ENCODE measurements around the gene MGAT5. TPM values are rescaled to one million over a fixed set of nuclear protein-coding genes. Genes with fewer than 3 reads are reported as not detected.
"Not testable (repeated sequence)": the region's sequence is repeated elsewhere in the genome, so short reads cannot be mapped to it uniquely, and the experiment has no call there.

The MGAT5 gene
- total and polyA plus RNA-seq, 3 experiments from 2014 or later, result 6.4 to 42.4 (median 40.9) TPM

DNA sequence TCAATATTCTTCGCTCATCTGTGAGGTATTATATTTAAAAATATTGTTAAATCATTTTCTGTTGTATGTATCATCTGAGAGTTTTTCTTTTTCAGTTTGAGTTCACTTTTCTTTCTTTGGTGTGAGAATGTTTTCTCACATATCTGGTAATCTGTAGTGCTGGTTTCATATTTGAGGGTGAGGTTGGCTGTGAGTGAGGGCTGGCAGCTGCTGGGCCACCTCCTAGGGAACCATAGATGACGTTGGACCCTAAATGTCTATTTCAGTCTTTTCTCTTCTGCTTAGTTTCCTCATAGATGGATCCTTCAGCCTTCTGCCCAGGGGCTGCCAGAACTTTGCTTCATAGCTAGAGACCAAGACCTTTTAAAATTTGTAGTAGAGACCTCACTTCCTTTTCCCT lies 33.5 kb downstream of the MGAT5 start:
- Mint-ChIP-seq H3K9me3 (no peaks in the 10 kb centered on the region), H3K27ac (peak overlapping the region in 2 of 8 donors; percentile 25 to 60), H3K4me1 (peaks cover 24 to 40% (median 37%) of the 10 kb centered on the region in 3 donors), H3K4me3 (peak overlapping the region in 3 of 7 donors; percentile 27 to 53 (median 39)), H3K36me3 (peaks cover 0 to 7% (median 0%) of the 10 kb centered on the region in 3 donors), H3K27me3 (no peaks in the 10 kb centered on the region)
- CTCF ChIA-PET, result interaction anchor here (1.0 kb wide), 1 partner anchor 42 kb away, joined by 3 read pairs; no protein-coding TSS in a partner anchor
- Histone ChIP-seq H3K4me1 (ENCODE audit: insufficient read depth, low read length) (peaks cover 72% of the 10 kb centered on the region), H3K4me3 (ENCODE audit: low read length) (no peak overlapping the region), H3K9me3 (ENCODE audit: low read length) (no peaks in the 10 kb centered on the region), H3K36me3 (ENCODE audit: insufficient read depth, low read length) (no peaks in the 10 kb centered on the region), H3K27ac (ENCODE audit: low read depth, low read length) (no peak overlapping the region), H3K27me3 (ENCODE audit: insufficient read depth, low read length, poor library complexity, severe bottlenecking) (no peaks in the 10 kb centered on the region)
- no peak for DNase-seq
- POLR2A ChIA-PET, result no interaction called here

DNA sequence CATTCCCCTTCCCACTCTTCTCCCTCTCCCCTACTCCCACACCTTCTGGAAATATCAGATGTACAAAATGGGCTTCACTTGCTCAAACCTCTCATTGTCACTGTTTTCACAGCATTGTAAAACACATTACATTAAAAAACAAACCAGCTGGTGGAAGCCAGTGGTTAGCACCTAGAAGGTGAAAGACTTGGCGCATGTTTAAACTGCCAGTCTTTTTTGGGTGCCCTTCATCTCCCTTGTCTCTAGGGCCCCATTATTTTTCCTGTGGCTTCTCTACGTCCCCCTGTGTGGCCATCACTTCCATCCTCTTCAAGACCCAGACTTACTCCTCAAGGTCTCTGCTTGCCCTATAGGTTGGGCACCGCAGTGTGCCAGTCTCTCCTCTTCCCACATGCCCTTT lies 34.9 kb downstream of the MGAT5 start:
- CTCF ChIA-PET, result interaction anchor here (1.7 to 1.8 kb wide), 2 partner anchors 79 to 123 kb away, joined by 4 to 6 read pairs; no protein-coding TSS in a partner anchor
- Mint-ChIP-seq H3K27me3 (no peaks in the 10 kb centered on the region), H3K36me3 (peaks cover 0 to 7% (median 4%) of the 10 kb centered on the region in 3 donors), H3K9me3 (no peaks in the 10 kb centered on the region), H3K4me1 (peaks cover 13 to 38% (median 25%) of the 10 kb centered on the region in 3 donors), H3K27ac (no peak overlapping the region), H3K4me3 (no peak overlapping the region)
- POLR2A ChIA-PET, result interaction anchor here (0.6 kb wide), 1 partner anchor 161 kb away, joined by 3 read pairs; no protein-coding TSS in a partner anchor
- Histone ChIP-seq H3K36me3 (ENCODE audit: insufficient read depth, low read length) (no peaks in the 10 kb centered on the region), H3K4me3 (ENCODE audit: low read length) (peak overlapping the region; percentile 11), H3K27ac (ENCODE audit: low read depth, low read length) (no peak overlapping the region), H3K4me1 (ENCODE audit: insufficient read depth, low read length) (peaks cover 69% of the 10 kb centered on the region), H3K9me3 (ENCODE audit: low read length) (no peaks in the 10 kb centered on the region), H3K27me3 (ENCODE audit: insufficient read depth, low read length, poor library complexity, severe bottlenecking) (no peaks in the 10 kb centered on the region)
- DNase-seq, result peak in 2 of 5 donors; percentile 32 to 50

DNA sequence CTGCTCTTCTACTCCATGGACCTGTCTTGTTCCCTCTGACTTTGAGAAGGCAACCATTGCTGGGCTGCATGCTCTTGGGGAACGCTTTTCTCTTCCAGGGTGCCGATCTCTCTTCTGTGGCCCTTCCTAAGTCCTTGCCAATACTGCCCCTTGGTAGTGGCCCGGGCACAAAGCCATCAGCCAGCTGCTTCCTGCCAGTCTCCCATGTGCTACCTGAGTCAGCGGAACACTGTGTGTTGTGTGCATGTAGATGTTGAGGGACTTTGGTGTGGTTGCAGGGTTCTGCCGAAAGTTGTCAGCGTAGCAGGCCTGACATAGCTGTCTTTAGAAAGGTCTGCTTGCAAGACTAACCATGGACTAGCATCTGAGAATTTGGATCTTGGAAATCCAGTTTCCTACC lies 35.4 kb downstream of the MGAT5 start:
- no peaks in the 10 kb centered on the region for H3K27me3 ChIP-seq (ENCODE audit: insufficient read depth, low read length, poor library complexity, severe bottlenecking)
- H3K27ac ChIP-seq (ENCODE audit: low read depth, low read length), result no peak overlapping the region
- H3K9me3 Mint-ChIP-seq, result no peaks in the 10 kb centered on the region
- ChIA-PET CTCF (interaction anchor here (1.7 to 1.8 kb wide), 2 partner anchors 79 to 123 kb away, joined by 4 to 6 read pairs; no protein-coding TSS in a partner anchor), POLR2A (interaction anchor here (0.6 to 1.1 kb wide), 2 partner anchors 21 to 161 kb away, joined by 3 read pairs; no protein-coding TSS in a partner anchor)
- peaks cover 70% of the 10 kb centered on the region for H3K4me1 ChIP-seq (ENCODE audit: insufficient read depth, low read length)
- H3K9me3 ChIP-seq (ENCODE audit: low read length), result no peaks in the 10 kb centered on the region
- no peaks in the 10 kb centered on the region for H3K36me3 ChIP-seq (ENCODE audit: insufficient read depth, low read length)
- DNase-seq, result no peak
- H3K4me3 Mint-ChIP-seq, result no peak overlapping the region
- peaks cover 0 to 9% (median 7%) of the 10 kb centered on the region in 3 donors for H3K36me3 Mint-ChIP-seq
- no peak overlapping the region for H3K27ac Mint-ChIP-seq
- H3K27me3 Mint-ChIP-seq, result no peaks in the 10 kb centered on the region
- H3K4me1 Mint-ChIP-seq, result peaks cover 13 to 38% (median 25%) of the 10 kb centered on the region in 3 donors
- H3K4me3 ChIP-seq (ENCODE audit: low read length), result peak overlapping the region; percentile 11

DNA sequence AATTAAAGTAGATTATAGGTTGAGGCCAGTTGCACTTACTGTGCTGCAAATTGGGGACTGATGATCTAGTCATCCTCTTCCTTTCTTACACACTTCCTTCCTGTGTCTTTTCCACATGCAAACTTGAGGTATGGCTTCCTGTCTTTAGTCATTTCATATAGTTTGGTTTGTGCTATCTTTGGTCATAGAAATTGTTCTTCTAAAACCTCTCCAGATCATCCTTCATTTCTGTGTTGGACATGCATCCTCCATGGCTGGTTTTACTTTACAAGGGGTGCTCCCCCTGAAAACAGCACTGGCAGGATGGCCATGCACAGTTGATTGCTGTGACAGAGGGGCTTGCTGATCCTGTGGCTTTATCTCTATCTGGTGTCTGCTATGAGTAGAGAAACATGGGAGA lies 36.5 kb downstream of the MGAT5 start:
- Mint-ChIP-seq H3K4me1 (peaks cover 16 to 41% (median 27%) of the 10 kb centered on the region in 3 donors), H3K27ac (no peak overlapping the region), H3K27me3 (no peaks in the 10 kb centered on the region), H3K36me3 (peaks cover 0 to 10% (median 10%) of the 10 kb centered on the region in 3 donors), H3K4me3 (no peak overlapping the region), H3K9me3 (no peaks in the 10 kb centered on the region)
- Histone ChIP-seq H3K4me3 (ENCODE audit: low read length) (peak overlapping the region; percentile 23), H3K36me3 (ENCODE audit: insufficient read depth, low read length) (no peaks in the 10 kb centered on the region), H3K27me3 (ENCODE audit: insufficient read depth, low read length, poor library complexity, severe bottlenecking) (no peaks in the 10 kb centered on the region), H3K9me3 (ENCODE audit: low read length) (no peaks in the 10 kb centered on the region), H3K27ac (ENCODE audit: low read depth, low read length) (no peak overlapping the region), H3K4me1 (ENCODE audit: insufficient read depth, low read length) (peaks cover 80% of the 10 kb centered on the region)
- CTCF ChIA-PET, result interaction anchor here (1.0 to 1.7 kb wide), 2 partner anchors 9 to 78 kb away, joined by 3 to 4 read pairs; no protein-coding TSS in a partner anchor
- POLR2A ChIA-PET, result interaction anchor here (1.1 kb wide), 1 partner anchor 19 kb away, joined by 3 read pairs; no protein-coding TSS in a partner anchor
- peak in 1 of 5 donors; percentile 2 for DNase-seq

DNA sequence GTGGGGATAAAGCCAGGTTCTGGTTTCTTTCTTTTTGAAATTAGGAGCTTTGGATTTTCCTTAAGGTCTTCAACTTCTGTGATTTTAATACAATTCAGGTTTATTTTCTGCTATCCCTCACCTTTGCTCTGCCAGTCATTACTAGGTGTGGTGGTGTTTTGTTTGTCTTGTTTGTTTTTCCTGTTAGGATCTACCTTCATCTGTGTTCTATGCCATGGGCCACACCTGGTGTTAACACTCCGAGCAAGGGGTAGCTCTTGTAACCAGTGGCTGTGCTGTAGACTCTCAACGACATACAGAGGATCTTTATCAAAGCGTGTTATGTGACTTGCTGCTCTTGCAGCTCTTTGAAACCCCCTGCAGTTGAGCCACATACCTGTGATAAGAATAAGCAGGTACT lies 38.6 kb downstream of the MGAT5 start:
- no peaks in the 10 kb centered on the region for H3K9me3 ChIP-seq (ENCODE audit: low read length)
- Mint-ChIP-seq H3K9me3 (no peaks in the 10 kb centered on the region), H3K4me1 (peaks cover 19 to 52% (median 33%) of the 10 kb centered on the region in 3 donors), H3K4me3 (peak overlapping the region in 4 of 7 donors; percentile 5 to 55 (median 18)), H3K36me3 (peaks cover 0 to 14% (median 6%) of the 10 kb centered on the region in 3 donors), H3K27me3 (no peaks in the 10 kb centered on the region), H3K27ac (peak overlapping the region in 4 of 8 donors; percentile 38 to 75 (median 54))
- peaks cover 73% of the 10 kb centered on the region for H3K4me1 ChIP-seq (ENCODE audit: insufficient read depth, low read length)
- no peaks in the 10 kb centered on the region for H3K27me3 ChIP-seq (ENCODE audit: insufficient read depth, low read length, poor library complexity, severe bottlenecking)
- H3K27ac ChIP-seq (ENCODE audit: low read depth, low read length), result no peak overlapping the region
- no peak overlapping the region for H3K4me3 ChIP-seq (ENCODE audit: low read length)
- POLR2A ChIA-PET, result no interaction called here
- H3K36me3 ChIP-seq (ENCODE audit: insufficient read depth, low read length), result no peaks in the 10 kb centered on the region
- DNase-seq, result no peak
- CTCF ChIA-PET, result no interaction called here

DNA sequence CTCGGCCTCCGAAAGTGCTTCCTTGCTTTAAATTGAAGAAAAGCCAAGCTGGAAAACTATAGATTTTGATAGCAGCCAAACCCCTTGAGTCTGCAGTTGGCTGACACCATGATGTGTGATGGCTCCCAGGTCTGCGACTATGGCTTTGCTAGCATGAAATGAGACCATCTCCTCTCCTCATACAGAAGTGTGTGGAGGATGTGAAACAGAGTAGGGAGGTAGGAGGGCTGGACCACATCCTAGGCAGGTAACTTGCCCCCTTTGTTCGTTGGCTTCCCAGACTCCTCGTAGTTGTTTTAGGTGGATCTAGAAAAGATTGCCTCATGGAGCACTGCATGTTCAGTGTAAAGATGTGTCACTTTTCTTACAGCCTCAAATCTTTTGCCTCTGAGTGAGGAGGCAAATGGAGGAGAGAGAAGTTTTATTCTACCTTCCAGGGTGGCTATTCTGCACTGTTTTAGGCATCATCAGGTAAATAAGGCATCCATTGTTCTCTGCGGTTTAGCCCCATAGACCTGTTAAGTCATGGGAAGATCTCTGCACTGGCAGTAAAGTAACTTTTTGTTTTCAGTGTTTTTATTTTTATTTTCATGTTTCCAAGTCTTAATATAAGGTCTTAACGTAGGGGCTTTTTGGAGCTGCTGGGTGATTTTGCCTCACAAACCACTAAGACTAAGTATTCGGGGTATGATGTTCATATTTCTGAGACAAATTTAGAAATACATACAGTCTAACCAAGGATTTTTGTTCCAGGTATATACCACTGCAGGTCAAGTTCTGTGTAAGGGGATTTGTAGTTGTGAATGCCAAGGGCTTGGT lies 40.1 kb downstream of the MGAT5 start:
- Histone ChIP-seq H3K27ac (ENCODE audit: low read depth, low read length) (no peak overlapping the region), H3K4me3 (ENCODE audit: low read length) (no peak overlapping the region), H3K36me3 (ENCODE audit: insufficient read depth, low read length) (no peaks in the 10 kb centered on the region), H3K4me1 (ENCODE audit: insufficient read depth, low read length) (peaks cover 58% of the 10 kb centered on the region), H3K9me3 (ENCODE audit: low read length) (no peaks in the 10 kb centered on the region), H3K27me3 (ENCODE audit: insufficient read depth, low read length, poor library complexity, severe bottlenecking) (no peaks in the 10 kb centered on the region)
- POLR2A ChIA-PET, result no interaction called here
- CTCF ChIA-PET, result no interaction called here
- peak overlapping the region in 2 of 8 donors; percentile 11 to 63 for H3K27ac Mint-ChIP-seq
- peaks cover 0 to 19% (median 11%) of the 10 kb centered on the region in 3 donors for H3K36me3 Mint-ChIP-seq
- H3K4me3 Mint-ChIP-seq, result no peak overlapping the region
- no peaks in the 10 kb centered on the region for H3K9me3 Mint-ChIP-seq
- H3K4me1 Mint-ChIP-seq, result peaks cover 21 to 58% (median 38%) of the 10 kb centered on the region in 3 donors
- H3K27me3 Mint-ChIP-seq, result peaks cover 0 to 3% of the 10 kb centered on the region in 2 donors
- DNase-seq, result no peak

DNA sequence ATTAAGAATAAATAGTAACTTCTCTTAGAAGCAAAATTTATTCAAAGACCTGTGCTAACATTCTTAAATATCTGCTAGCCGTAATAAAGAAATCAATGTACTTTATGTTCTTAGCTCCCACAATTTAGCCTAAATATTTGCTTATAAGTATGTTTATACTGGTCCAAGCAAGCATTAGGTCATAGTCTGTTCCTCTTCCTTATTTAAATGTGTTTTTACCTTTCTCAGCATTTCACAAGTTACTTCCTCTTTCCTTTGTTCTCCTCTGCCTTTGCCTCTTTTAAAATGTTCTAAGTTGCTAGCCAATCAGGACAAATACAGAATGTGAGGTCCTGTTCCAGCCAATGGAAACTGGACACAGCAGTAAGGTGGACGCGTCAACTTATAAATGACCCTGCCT lies 40.7 kb downstream of the MGAT5 start:
- H3K27ac ChIP-seq (ENCODE audit: low read depth, low read length); H3K27me3 Mint-ChIP-seq; POLR2A ChIA-PET: not testable (repeated sequence)

DNA sequence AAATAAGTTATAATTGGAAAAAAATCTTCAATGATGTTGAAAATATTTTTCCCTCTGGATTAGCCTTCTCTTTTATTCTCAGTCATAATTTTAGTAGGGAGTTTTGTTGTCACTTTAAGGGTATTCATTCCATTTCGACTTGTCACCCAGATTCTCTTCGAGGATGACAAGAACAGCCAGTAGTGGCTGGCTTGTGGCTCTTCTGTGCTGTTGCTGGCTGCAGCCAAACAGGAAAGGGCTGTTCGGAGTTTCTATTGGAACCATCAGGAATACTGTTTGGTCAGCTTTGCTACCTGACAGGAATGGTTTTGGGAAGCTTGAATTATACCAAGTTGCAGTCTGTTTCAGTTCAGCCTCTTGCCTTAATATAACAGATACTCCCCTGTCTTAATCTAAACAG lies 41.6 kb downstream of the MGAT5 start:
- no peaks in the 10 kb centered on the region for H3K9me3 ChIP-seq (ENCODE audit: low read length)
- H3K36me3 ChIP-seq (ENCODE audit: insufficient read depth, low read length), result no peaks in the 10 kb centered on the region
- peaks cover 43% of the 10 kb centered on the region for H3K4me1 ChIP-seq (ENCODE audit: insufficient read depth, low read length)
- Mint-ChIP-seq H3K4me3 (no peak overlapping the region), H3K4me1 (peaks cover 24 to 72% (median 47%) of the 10 kb centered on the region in 3 donors), H3K36me3 (peaks cover 0 to 22% (median 14%) of the 10 kb centered on the region in 3 donors), H3K27ac (no peak overlapping the region), H3K27me3 (peaks cover 0 to 3% of the 10 kb centered on the region in 2 donors), H3K9me3 (no peaks in the 10 kb centered on the region)
- no peaks in the 10 kb centered on the region for H3K27me3 ChIP-seq (ENCODE audit: insufficient read depth, low read length, poor library complexity, severe bottlenecking)
- ChIA-PET POLR2A (no interaction called here), CTCF (interaction anchor here (0.6 kb wide), 1 partner anchor 53 kb away, joined by 3 read pairs; no protein-coding TSS in a partner anchor)
- H3K4me3 ChIP-seq (ENCODE audit: low read length), result no peak overlapping the region
- DNase-seq, result no peak
- H3K27ac ChIP-seq (ENCODE audit: low read depth, low read length), result no peak overlapping the region

More for the DNA sequence above, 40.7 kb downstream of the MGAT5 start:
- CTCF ChIA-PET; H3K36me3 ChIP-seq (ENCODE audit: insufficient read depth, low read length); H3K4me3 ChIP-seq (ENCODE audit: low read length); DNase-seq; H3K27me3 ChIP-seq (ENCODE audit: insufficient read depth, low read length, poor library complexity, severe bottlenecking); H3K4me3 Mint-ChIP-seq; H3K9me3 ChIP-seq (ENCODE audit: low read length); H3K9me3 Mint-ChIP-seq: not testable (repeated sequence)
- Mint-ChIP-seq H3K4me1 (peaks cover 22 to 64% (median 40%) of the 10 kb centered on the region in 3 donors), H3K27ac (peak overlapping the region in 3 of 8 donors; percentile 0 to 66 (median 33)), H3K36me3 (peaks cover 0 to 20% (median 12%) of the 10 kb centered on the region in 3 donors)
- peaks cover 52% of the 10 kb centered on the region for H3K4me1 ChIP-seq (ENCODE audit: insufficient read depth, low read length)

Measured in CD8-positive, alpha-beta memory T cell (primary cell).